ENCODE results near the gene USF2.
"Not testable (repeated sequence)": the region's sequence is repeated elsewhere in the genome, so short reads cannot be mapped to it uniquely, and the experiment has no call there.

The USF2 gene

DNA sequence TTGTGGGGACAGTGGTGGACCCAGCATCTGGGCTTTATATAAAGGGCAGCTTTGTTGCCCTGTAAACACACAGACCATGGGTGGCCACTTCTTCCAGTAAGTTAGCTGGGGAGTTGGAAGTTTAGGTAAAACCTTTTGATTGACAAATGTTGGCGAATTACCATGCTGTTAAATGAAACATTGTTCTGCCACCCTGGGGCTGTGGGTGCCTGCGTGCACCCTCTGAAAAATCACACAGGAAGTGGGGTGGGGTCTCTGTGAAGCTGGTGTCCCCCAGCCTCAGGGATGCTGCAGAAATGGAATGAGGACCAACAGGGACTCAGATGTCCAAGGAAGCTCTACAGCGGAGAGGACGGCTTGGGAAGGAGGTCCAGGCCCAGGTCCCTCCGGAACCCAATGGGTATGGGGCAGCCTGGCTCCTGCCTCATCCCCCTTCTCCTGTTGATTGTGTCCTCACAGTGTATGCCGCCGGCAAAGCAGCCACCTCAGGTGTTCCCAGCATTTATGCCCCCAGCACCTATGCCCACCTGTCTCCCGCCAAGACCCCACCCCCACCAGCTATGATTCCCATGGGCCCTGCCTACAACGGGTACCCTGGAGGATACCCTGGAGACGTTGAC, 2.8 kb upstream of the USF2 start:
- no peak for DNase-seq

GRCh38 chr19:35266520-35267352, 2.0 kb upstream of the USF2 start:
- peak in 1 of 2 experiments; percentile 48 for DNase-seq

DNA sequence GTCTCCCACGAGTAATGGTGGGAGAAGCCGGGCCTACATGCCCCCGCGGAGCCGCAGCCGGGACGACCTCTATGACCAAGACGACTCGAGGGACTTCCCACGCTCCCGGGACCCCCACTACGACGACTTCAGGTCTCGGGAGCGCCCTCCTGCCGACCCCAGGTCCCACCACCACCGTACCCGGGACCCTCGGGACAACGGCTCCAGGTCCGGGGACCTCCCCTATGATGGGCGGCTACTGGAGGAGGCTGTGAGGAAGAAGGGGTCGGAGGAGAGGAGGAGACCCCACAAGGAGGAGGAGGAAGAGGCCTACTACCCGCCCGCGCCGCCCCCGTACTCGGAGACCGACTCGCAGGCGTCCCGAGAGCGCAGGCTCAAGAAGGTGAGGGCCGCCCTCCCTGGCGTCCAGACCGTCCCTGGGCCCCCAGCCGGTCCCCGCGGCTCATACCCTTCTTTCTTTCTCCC, 1.4 kb upstream of the USF2 start:
- DNase-seq = peak; percentile 59 to 64

- DNase-seq = peak; percentile 74 to 83
Measured at GRCh38 chr19:35267818-35268535, 785 bp upstream of the USF2 start.

DNA sequence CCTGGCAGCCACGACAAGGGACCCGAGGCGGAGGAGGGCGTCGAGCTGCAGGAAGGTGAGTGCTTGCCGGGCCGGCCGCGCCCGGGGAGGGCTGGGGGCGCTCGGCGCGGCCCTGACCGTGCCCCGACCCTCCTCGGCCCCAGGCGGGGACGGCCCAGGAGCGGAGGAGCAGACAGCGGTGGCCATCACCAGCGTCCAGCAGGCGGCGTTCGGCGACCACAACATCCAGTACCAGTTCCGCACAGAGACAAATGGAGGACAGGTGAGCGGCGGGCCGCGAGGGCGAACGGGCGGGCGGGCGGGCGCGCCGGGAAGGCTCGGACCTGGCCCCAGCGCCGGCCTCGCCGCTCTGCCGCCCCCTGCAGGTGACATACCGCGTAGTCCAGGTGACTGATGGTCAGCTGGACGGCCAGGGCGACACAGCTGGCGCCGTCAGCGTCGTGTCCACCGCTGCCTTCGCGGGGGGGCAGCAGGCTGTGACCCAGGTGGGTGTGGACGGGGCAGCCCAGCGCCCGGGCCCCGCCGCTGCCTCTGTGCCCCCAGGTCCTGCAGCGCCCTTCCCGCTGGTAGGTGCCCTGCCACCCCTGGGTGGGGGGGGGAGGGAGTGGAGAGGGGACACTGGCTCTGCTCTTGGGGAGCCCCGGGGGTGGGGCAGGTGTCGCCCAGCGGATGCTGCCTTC, 816 bp downstream of the USF2 start:
- peak; percentile 80 to 86 for DNase-seq

DNA sequence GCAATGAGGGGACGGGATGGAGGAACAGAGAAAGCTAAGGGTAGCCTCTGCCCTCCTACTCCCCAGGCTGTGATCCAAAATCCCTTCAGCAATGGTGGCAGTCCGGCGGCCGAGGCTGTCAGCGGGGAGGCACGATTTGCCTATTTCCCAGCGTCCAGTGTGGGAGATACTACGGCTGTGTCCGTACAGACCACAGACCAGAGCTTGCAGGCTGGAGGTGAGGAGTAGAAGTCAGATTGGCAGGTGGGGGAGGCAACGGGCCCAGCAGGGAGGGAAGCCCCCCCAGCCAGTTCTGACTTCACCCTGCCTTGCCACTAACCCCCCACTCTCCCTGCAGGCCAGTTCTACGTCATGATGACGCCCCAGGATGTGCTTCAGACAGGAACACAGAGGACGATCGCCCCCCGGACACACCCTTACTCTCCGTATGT, 1.6 kb downstream of the USF2 start:
- no peak for DNase-seq

- DNase-seq = no peak
Measured at GRCh38 chr19:35271546-35271945, 2.8 kb downstream of the USF2 start.

DNA sequence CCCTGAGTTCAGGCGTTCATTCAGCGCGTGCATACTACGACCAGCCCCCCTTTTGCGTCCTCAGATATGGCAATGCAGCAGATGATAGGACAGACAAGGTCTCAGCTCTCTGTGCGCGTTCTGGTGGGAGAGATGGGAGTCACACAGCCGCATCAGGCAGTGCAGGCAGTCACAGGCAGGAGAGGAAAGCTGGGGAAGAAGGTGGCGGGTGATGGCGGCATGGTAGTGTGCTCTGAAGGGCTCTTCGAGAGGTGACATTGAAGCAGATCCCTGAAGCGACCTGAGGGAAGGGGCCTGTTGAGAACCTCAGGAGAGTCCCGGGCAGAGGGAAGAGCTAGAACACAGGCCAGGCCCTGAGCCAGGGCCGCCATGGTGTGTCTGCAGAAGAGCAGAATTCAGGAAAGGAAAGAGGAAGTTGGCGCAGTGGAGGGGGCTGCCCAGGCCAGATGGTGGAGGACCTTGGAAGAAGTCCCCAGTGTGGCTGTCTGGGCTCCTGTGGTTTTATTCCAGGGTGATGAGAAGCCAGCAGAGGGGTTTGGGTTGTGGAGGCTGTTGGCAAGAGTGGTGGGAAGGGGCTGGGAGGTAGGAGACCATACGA, 3.5 kb downstream of the USF2 start:
- DNase-seq = no peak

- no peak for DNase-seq
Measured at GRCh38 chr19:35272954-35273649, 4.3 kb downstream of the USF2 start.

GRCh38 chr19:35273686-35274259, 5.0 kb downstream of the USF2 start:
- no peak for DNase-seq

DNA sequence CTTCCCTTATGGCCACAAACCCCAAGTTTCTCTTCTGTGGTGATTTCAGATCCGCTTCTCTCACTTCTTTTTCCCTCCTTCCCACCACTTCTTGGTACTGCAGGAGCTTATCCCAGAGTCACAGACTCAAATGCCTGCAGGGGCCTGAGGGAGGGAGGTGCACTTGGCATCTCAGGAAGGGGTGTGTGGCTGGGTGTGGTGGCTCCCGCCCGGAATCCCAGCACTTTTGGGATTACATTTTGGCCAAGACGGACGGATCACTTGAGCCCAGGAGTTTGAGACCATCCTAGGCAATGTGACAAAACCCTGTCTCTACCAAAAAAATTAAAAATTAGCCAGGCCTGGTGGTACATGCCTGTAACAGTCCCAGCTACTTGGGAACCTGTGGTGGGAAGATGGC, 5.6 kb downstream of the USF2 start:
- DNase-seq = no peak

DNA sequence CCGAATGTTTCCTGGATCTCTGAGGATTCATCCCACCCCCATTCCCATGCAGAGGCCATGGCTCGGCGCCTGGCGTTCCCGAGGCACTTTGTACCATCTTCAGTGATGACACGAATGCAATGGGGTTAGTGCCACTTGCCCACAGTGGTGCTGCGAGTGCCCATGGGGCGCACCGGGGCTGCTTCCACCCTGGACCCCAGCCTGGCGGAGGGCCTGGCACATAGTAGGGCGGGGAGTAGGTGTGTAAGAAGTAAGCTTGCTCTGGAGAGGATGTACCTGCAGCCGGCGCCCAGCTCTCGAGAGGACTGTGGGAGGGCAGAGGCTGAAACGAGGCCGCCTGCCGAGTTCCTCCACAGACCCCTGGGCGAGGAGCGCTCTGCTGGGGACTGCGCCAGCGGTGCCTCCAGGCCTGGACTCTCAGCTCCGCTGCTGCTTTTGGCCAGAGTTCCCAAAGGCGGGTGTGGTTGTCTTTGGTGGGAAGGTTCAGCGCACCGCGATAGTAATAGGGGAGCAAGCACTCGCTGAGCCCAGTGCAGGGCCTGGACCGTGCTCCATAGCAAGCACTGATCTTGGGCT, 8.0 kb downstream of the USF2 start:
- DNase-seq = no peak

DNA sequence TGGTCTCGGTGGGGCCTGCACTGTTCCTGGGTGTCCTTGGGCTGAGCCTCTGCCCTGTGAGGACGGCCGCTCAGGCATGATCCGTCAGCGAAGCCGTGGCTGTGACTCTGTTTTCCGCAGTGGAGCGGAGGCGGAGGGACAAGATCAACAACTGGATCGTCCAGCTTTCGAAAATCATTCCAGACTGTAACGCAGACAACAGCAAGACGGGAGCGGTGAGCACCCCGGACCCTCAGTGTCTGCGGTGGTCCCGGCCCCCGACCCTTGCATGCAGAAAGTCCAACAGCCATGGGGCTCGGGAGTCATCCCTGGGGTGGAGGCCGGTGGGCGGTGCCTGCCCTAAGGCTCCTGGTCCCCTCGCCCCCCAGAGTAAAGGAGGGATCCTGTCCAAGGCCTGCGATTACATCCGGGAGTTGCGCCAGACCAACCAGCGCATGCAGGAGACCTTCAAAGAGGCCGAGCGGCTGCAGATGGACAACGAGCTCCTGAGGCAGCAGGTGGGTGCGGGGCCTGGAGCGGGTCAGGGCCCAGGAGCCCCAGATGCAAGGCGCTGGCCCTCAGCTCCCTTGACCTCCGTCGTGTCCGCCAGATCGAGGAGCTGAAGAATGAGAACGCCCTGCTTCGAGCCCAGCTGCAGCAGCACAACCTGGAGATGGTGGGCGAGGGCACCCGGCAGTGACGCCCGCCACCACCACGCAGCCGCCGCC, 10.0 kb downstream of the USF2 start:
- no peak for DNase-seq

GRCh38 chr19:35279374-35279773, 10.6 kb downstream of the USF2 start:
- no peak for DNase-seq

DNA sequence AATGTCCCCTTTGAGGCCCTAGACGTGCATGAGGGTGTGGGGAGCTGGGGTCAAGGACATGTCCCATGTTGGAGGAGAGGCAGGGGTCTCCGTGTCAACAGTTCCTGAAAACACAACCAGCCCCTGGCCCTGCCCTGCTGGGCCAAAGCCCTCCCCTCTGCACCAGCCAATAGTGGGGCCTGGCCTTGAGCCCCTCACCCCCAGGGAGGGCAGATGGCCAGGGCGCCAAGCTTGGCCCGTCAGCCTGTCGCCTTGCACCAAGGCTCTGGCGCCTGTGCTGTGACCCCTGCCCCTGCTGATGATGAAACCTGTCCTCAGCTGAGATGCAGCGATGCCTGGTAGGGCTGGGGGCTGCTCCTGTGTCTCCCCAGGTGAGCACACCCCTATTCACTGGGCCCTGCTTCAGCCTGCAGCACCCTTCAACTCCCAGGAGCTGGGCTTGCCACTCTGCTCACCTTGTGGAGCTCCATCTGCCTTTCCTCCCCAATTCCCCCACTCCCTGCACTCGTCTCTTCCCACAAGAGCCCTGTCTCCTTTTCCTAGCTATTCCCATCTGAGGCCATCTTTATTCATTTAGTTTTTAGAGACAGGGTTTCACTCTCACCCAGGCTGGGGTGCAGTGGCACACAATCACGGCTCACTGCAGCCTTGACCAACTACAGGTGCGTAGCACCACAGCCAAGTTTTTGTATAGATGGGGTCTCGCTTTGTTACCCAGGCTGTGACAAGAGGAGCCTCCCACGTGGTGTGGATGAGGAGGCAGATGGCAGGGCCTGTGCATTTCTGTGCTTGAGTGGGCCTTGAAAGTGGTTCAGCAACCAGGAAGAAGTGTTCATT, 11.4 kb downstream of the USF2 start:
- no peak for DNase-seq

- no peak for DNase-seq
Measured at GRCh38 chr19:35281303-35281702, 12.5 kb downstream of the USF2 start.

DNA sequence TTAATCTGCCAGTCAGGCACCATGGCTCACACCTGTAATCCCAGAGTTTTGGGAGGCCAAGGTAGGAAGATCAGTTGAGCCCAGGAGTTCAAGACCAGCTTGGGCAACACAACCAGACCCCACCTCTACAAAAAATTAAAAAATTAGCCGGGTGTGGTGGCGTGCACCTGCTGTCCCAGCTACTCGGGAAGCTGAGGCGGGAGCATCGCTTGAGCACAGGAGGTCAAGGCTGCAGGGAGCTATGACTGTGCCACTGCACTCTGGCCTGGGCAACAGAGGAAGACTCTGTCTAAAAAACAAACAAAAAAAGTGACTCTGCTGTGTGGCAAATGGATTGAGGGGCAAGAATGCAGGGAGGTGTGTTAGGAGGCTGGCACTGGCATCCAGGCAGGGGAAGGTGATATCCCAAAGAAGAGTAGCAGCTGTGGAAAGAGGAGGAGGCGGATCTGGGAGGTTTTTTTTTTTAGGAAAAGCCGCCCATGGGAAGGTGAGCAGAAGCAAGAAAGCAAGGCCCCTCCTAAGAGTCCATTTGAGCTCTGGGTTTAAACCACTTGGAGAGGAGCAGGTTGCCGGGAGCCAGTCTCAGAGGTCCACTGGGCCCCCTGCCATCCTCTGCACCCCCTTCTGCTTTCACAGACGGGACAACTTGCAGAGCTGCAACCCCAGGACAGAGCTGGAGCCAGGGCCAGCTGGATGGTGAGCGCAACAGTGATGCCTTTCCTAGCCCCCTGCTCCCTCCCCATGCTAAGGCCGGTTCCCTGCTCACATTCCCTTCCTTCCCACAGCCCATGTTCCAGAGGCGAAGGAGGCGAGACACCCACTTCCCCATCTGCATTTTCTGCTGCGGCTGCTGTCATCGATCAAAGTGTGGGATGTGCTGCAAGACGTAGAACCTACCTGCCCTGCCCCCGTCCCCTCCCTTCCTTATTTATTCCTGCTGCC, 15.7 kb downstream of the USF2 start:
- DNase-seq = no peak

GRCh38 chr19:35285095-35285449, 16.3 kb downstream of the USF2 start:
- no peak for DNase-seq

- not testable (repeated sequence) for DNase-seq
Measured at GRCh38 chr19:35285465-35285864, 16.7 kb downstream of the USF2 start.
